NCI-H510A treated with DMSO at 0.1 percent for 48 hours (cell line): ENCODE data around the gene GPBP1L1.
"Not testable (repeated sequence)": the region's sequence is repeated elsewhere in the genome, so short reads cannot be mapped to it uniquely, and the experiment has no call there.

Experiments
- DNase-seq: peaks from one replicate; lab custom pipeline; 2025; lab: John Stamatoyannopoulos, UW

GPBP1L1 gene

GRCh38 chr1:45635211-45635610 lies 51.1 kb downstream of the GPBP1L1 start:
- DNase-seq: no peak

GRCh38 chr1:45630429-45630828 lies 55.9 kb downstream of the GPBP1L1 start:
- no peak for DNase-seq

- DNase-seq: no peak
Observed at GRCh38 chr1:45629035-45629434, 57.3 kb downstream of the GPBP1L1 start.

- no peak for DNase-seq
Observed at GRCh38 chr1:45623972-45624371, 62.4 kb downstream of the GPBP1L1 start, which contains the start of gene CCDC17. Gene CCDC17 (minus strand): TSS chr1:45624054. CDS start chr1:45623909, 145 bp downstream.

- no peak for DNase-seq
Observed at GRCh38 chr1:45622524-45623394, 63.6 kb downstream of the GPBP1L1 start.

- no peak for DNase-seq
Observed at GRCh38 chr1:45621895-45622523, 64.3 kb downstream of the GPBP1L1 start.

- DNase-seq: no peak
Observed at GRCh38 chr1:45621501-45621836, 64.9 kb downstream of the GPBP1L1 start.

GRCh38 chr1:45620588-45621500 lies 65.5 kb downstream of the GPBP1L1 start:
- no peak for DNase-seq

GRCh38 chr1:45619149-45619921 lies 67.0 kb downstream of the GPBP1L1 start:
- DNase-seq: no peak

- no peak for DNase-seq
Observed at GRCh38 chr1:45617618-45618017, 68.7 kb downstream of the GPBP1L1 start.

- DNase-seq: no peak
Observed at GRCh38 chr1:45615885-45616284, 70.4 kb downstream of the GPBP1L1 start.

GRCh38 chr1:45612941-45613579 lies 73.3 kb downstream of the GPBP1L1 start:
- DNase-seq: no peak

GRCh38 chr1:45610589-45611226 lies 75.6 kb downstream of the GPBP1L1 start:
- no peak for DNase-seq

- no peak for DNase-seq
Observed at GRCh38 chr1:45608175-45609156, 77.9 kb downstream of the GPBP1L1 start.

GRCh38 chr1:45607404-45608074 lies 78.8 kb downstream of the GPBP1L1 start:
- no peak for DNase-seq

- no peak for DNase-seq
Observed at GRCh38 chr1:45604239-45604638, 82.1 kb downstream of the GPBP1L1 start.

GRCh38 chr1:45596765-45597164 lies 89.6 kb downstream of the GPBP1L1 start:
- not testable (repeated sequence) for DNase-seq

GRCh38 chr1:45594412-45594811 lies 91.9 kb downstream of the GPBP1L1 start:
- no peak for DNase-seq

GRCh38 chr1:45589861-45590260 lies 96.5 kb downstream of the GPBP1L1 start:
- DNase-seq: no peak
